ENCODE results near the gene HNRNPH1.

HNRNPH1 gene

DNA sequence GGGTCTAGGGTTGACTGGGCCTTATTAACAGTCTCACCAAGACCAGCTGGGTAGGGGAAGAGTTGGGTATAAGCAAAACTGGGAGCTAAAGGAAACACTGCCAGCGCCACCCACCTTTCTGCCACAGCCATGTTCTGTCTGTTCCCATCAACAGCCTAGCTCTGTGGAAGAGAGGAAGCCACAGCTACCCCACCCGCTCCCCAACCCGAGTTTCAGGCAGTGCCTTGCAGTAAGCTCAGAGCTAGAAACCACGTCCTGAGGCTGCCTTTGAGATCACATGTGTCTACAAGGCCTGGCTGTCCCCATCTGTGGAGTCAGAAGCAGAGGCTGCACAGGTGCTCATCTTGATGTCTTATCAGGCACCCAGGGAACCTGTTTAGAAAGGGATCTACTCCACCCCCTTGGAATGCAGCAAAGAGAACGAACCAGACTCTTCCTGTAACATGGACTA lies 15.3 kb downstream of the HNRNPH1 start:
- no peak for TF ChIP-seq CTCF (IDR thresholded peaks at IDR 0.05; ENCODE audit: insufficient read depth, low read length, poor library complexity, severe bottlenecking)
- DNase-seq (ENCODE audit: extremely low read depth, insufficient read length) = no peak
- no peak overlapping the region for H3K4me3 ChIP-seq (replicated peaks; ENCODE audit: low read depth, low read length)
- H3K36me3 ChIP-seq (ENCODE audit: control insufficient read depth, insufficient read depth, low read length) = peaks cover 36% of the 10 kb centered on the region
- H3K27me3 ChIP-seq (replicated peaks; ENCODE audit: control insufficient read depth, insufficient read depth, low read length) = no peaks in the 10 kb centered on the region

DNA sequence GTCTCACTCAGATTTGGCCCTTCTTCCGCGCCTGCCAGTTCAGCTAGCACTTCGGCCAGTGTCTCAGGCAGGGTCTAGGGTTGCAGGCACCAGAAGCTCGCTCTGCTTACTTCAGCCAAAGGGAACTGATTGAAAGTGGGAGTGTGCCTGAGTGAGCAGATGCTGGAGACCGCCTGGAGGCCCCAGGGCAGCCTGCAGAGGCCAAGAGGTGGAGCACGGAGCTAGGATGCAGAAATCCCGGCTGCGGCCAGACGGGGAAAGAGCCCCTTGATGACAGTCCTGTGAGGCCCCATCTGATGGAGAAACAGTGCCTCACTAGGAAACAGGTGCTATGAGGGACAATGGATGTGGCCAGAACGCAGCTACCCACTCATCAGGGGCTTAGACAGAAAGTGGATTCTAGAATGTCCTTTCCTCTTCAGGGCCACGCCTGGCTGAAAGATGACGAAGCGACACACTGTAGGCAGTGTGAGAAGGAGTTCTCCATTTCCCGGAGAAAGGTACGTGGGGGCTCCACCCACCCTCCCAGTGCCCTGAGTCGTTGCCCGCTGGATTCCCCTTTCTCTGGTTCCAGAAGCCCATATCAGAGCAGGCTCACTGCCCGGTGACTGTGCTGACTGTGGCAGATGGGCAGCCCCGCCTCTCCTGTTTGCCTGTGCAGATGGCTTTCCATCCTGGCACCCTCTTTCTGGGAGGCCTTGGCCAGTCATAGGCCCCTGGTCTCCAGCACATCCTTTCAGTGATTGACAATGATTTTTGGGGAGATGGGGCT lies 16.1 kb downstream of the HNRNPH1 start:
- Histone ChIP-seq H3K36me3 (ENCODE audit: control insufficient read depth, insufficient read depth, low read length) (peaks cover 33% of the 10 kb centered on the region), H3K27me3 (replicated peaks; ENCODE audit: control insufficient read depth, insufficient read depth, low read length) (no peaks in the 10 kb centered on the region), H3K4me3 (replicated peaks; ENCODE audit: low read depth, low read length) (no peak overlapping the region)
- no peak for TF ChIP-seq CTCF (IDR thresholded peaks at IDR 0.05; ENCODE audit: insufficient read depth, low read length, poor library complexity, severe bottlenecking)
- DNase-seq (ENCODE audit: extremely low read depth, insufficient read length) = no peak

DNA sequence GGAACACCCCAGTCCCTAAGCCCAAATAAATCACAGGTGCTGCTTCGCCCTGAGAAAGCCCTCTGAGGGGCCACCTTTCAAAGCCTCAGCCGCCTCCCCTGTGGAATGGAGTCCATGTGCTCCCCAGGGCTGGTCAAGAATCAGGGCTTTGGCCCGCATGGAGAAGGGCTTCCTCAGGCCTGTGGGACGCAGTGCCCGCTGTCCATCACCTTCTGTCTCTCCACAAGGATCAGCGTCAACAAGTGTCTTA lies 16.6 kb downstream of the HNRNPH1 start:
- H3K27me3 ChIP-seq (replicated peaks; ENCODE audit: control insufficient read depth, insufficient read depth, low read length) = no peaks in the 10 kb centered on the region
- TF ChIP-seq CTCF (IDR thresholded peaks at IDR 0.05; ENCODE audit: insufficient read depth, low read length, poor library complexity, severe bottlenecking) = no peak
- no peak overlapping the region for H3K4me3 ChIP-seq (replicated peaks; ENCODE audit: low read depth, low read length)
- H3K36me3 ChIP-seq (ENCODE audit: control insufficient read depth, insufficient read depth, low read length) = peaks cover 35% of the 10 kb centered on the region
- DNase-seq (ENCODE audit: extremely low read depth, insufficient read length) = no peak

DNA sequence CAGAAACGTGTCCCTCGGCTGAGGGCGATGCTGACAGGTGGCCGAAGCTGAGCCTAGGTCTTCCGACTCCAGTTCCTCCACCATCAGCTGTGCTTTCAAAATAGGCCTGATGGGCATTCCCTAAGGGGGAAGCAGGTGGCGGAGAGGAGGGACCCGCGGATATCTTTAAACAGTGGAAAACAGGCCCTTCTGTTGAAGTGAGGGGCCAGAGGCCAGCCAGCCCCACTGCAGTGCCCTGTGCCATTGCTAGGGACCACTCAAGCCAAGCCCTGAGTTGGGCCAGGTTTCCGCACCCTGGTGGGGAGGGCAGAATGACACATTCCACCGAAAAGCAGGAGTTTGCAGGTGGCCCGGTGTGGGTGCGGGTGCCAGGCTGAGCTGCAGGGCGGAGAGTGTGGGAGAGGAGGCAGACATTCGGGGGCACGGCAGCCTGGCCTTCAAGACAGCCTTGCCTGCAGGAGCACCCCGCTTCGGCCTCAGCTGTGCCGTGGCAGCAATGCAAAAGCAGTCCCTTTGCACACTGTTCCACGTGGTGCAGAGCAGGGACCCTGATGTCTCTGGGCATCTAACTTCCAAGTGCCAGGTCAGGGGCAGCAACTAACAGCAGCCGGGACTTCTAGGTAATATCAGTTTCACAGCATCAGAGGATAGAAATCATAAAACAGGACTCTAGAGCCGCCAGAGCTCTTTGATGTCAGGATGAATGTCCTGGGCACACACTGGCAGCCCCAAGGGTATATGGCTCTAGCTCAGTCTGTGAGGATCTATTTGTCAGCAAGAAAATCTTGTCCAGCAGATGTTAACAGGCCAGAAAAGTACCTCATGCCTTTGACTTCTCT lies 17.2 kb downstream of the HNRNPH1 start:
- H3K36me3 ChIP-seq (ENCODE audit: control insufficient read depth, insufficient read depth, low read length) = peaks cover 34% of the 10 kb centered on the region
- no peaks in the 10 kb centered on the region for H3K27me3 ChIP-seq (replicated peaks; ENCODE audit: control insufficient read depth, insufficient read depth, low read length)
- H3K4me3 ChIP-seq (replicated peaks; ENCODE audit: low read depth, low read length) = no peak overlapping the region
- TF ChIP-seq CTCF (IDR thresholded peaks at IDR 0.05; ENCODE audit: insufficient read depth, low read length, poor library complexity, severe bottlenecking) = no peak
- DNase-seq (ENCODE audit: extremely low read depth, insufficient read length) = no peak

- DNase-seq (ENCODE audit: extremely low read depth, insufficient read length) = no peak
- no peak for TF ChIP-seq CTCF (IDR thresholded peaks at IDR 0.05; ENCODE audit: insufficient read depth, low read length, poor library complexity, severe bottlenecking)
- Histone ChIP-seq H3K36me3 (ENCODE audit: control insufficient read depth, insufficient read depth, low read length) (peaks cover 28% of the 10 kb centered on the region), H3K27me3 (replicated peaks; ENCODE audit: control insufficient read depth, insufficient read depth, low read length) (no peaks in the 10 kb centered on the region), H3K4me3 (replicated peaks; ENCODE audit: low read depth, low read length) (no peak overlapping the region)
These were observed 18.2 kb downstream of the HNRNPH1 start for GRCh38 chr5:179605026-179605833.
